HG03039 (cell line): ENCODE results near the gene HMG20B.

Experiments used
- ATAC-seq: cut with Tn5 transposase; IDR thresholded peaks from one replicate; pipeline ENCODE4 v1.9.1; 2021; ENCODE audit warnings: mild to moderate bottlenecking, moderate library complexity; ENCODE audit not compliant: unreplicated experiment

HMG20B gene

GRCh38 chr19:3605361-3605760 is 32.6 kb downstream of the HMG20B start:
- ATAC-seq = no peak

- no peak for ATAC-seq
These were observed 33.0 kb downstream of the HMG20B start for GRCh38 chr19:3605770-3606169.

GRCh38 chr19:3606174-3606689 is 33.5 kb downstream of the HMG20B start:
- ATAC-seq = no peak

- no peak for ATAC-seq
These were observed 34.0 kb downstream of the HMG20B start, which contains the start of gene TBXA2R for GRCh38 chr19:3606690-3607289. Gene TBXA2R (minus strand): TSS chr19:3606875. CDS start chr19:3600634, 6,241 bp downstream.

- no peak for ATAC-seq
These were observed 34.7 kb downstream of the HMG20B start for GRCh38 chr19:3607303-3608078.

GRCh38 chr19:3608079-3608641 is 35.4 kb downstream of the HMG20B start:
- no peak for ATAC-seq

GRCh38 chr19:3608750-3609322 is 36.1 kb downstream of the HMG20B start:
- ATAC-seq = no peak

- ATAC-seq = no peak
These were observed 37.3 kb downstream of the HMG20B start for GRCh38 chr19:3609779-3610719.

- ATAC-seq = no peak
These were observed 38.3 kb downstream of the HMG20B start for GRCh38 chr19:3610745-3611717.

- no peak for ATAC-seq
These were observed 39.1 kb downstream of the HMG20B start for GRCh38 chr19:3611841-3612240.

GRCh38 chr19:3612330-3612729 is 39.6 kb downstream of the HMG20B start:
- no peak for ATAC-seq

GRCh38 chr19:3612901-3613741 is 40.4 kb downstream of the HMG20B start:
- ATAC-seq = no peak

- no peak for ATAC-seq
These were observed 41.3 kb downstream of the HMG20B start for GRCh38 chr19:3613818-3614661.

- ATAC-seq = no peak
These were observed 42.2 kb downstream of the HMG20B start for GRCh38 chr19:3614858-3615505.

GRCh38 chr19:3615524-3616135 is 42.9 kb downstream of the HMG20B start:
- no peak for ATAC-seq

- ATAC-seq = no peak
These were observed 44.7 kb downstream of the HMG20B start for GRCh38 chr19:3617463-3617862.
